HEK293 (cell line): ENCODE results near the gene ECT2L.

ENCODE experiments used
- CTCF ChIA-PET: fragments of 350-600 bp; formaldehyde crosslinking; extraction: SDS; loops from one replicate; lab custom pipeline; 2021; ENCODE audit warnings: antibody characterized with exemption; lab: Yijun Ruan, JAX
- POLR2A ChIA-PET: fragments of 300-600 bp; formaldehyde crosslinking; extraction: SDS; loops from one replicate; lab custom pipeline; 2020; ENCODE audit warnings: antibody characterized with exemption, inconsistent platforms; lab: Yijun Ruan, JAX
- H3K27ac ChIP-seq: fragments of 200-500 bp; sonication (Bioruptor generic); 2 replicates; pipeline ENCODE4 v1.5.1; 2014; ENCODE audit warnings: low read depth, low read length, control low read depth, inconsistent platforms; ENCODE audit errors: extremely low read depth
- H3K36me3 ChIP-seq, 2 experiments: fragments of 200-500 bp in 1 of 2; sonication (Bioruptor generic) in 1 of 2; 1 replicate in 1 of 2; 2 replicates in 1 of 2; pipeline ENCODE4 v1.5.1; 2014 to 2017; ENCODE audit warnings: inconsistent platforms in 2 of 2, low read length in 2 of 2; ENCODE audit not compliant: control insufficient read depth in 2 of 2, insufficient read depth in 1 of 2
- H3K4me1 ChIP-seq: fragments of 200-500 bp; sonication (Bioruptor generic); 2 replicates; pipeline ENCODE4 v1.5.1; 2014; ENCODE audit warnings: mild to moderate bottlenecking, low read length, inconsistent platforms; ENCODE audit not compliant: control insufficient read depth, insufficient read depth
- H3K4me3 ChIP-seq: 2 replicates; pipeline ENCODE4 v1.5.1; 2011; ENCODE audit warnings: low read depth, mild to moderate bottlenecking, control low read depth, low read length, moderate library complexity
- H3K9me3 ChIP-seq: fragments of 200-500 bp; sonication (Bioruptor generic); 2 replicates; pipeline ENCODE4 v1.5.1; 2014; ENCODE audit warnings: low read depth, low read length, inconsistent platforms; ENCODE audit not compliant: control insufficient read depth, insufficient read depth
- ATF2 ChIP-seq: fragments of 450-650 bp; formaldehyde crosslinking; IDR thresholded peaks from 2 replicates; pipeline ENCODE4 v1.5.1; 2016; ENCODE audit warnings: missing biosample characterization, missing genetic modification characterization, low read depth
- BCL11B ChIP-seq: fragments of 450-650 bp; formaldehyde crosslinking; IDR thresholded peaks from 2 replicates; pipeline ENCODE4 v1.5.1; 2016; ENCODE audit warnings: low read depth, missing biosample characterization, missing genetic modification characterization
- ELK4 ChIP-seq: IDR thresholded peaks from 2 replicates; pipeline ENCODE4 v1.6.1; 2011; ENCODE audit warnings: mild to moderate bottlenecking, low read depth, low read length, borderline replicate concordance
- KLF8 ChIP-seq: fragments of 450-650 bp; formaldehyde crosslinking; IDR thresholded peaks from 2 replicates; pipeline ENCODE4 v1.5.1; 2016; ENCODE audit warnings: missing biosample characterization, missing genetic modification characterization
- SALL2 ChIP-seq: fragments of 450-650 bp; formaldehyde crosslinking; IDR thresholded peaks from 2 replicates; pipeline ENCODE4 v1.5.0; 2017; ENCODE audit warnings: missing biosample characterization, mild to moderate bottlenecking, missing genetic modification characterization, borderline replicate concordance
- SCRT1 ChIP-seq: fragments of 450-650 bp; formaldehyde crosslinking; IDR thresholded peaks from 2 replicates; pipeline ENCODE4 v1.5.1; 2016; ENCODE audit warnings: missing biosample characterization, missing genetic modification characterization, borderline replicate concordance
- SP2 ChIP-seq: fragments of 450-650 bp; formaldehyde crosslinking; IDR thresholded peaks from 2 replicates; pipeline ENCODE4 v1.5.1; 2016; ENCODE audit warnings: missing biosample characterization, missing genetic modification characterization
- TSHZ1 ChIP-seq: fragments of 450-650 bp; formaldehyde crosslinking; IDR thresholded peaks from 2 replicates; pipeline ENCODE4 v1.5.1; 2016; ENCODE audit warnings: missing biosample characterization, missing genetic modification characterization, borderline replicate concordance
- ZFHX2 ChIP-seq: fragments of 450-650 bp; formaldehyde crosslinking; conservative IDR thresholded peaks from 2 replicates; pipeline ENCODE4 v1.5.1; 2016; ENCODE audit warnings: missing biosample characterization, missing genetic modification characterization
- ZFP37 ChIP-seq: fragments of 450-650 bp; formaldehyde crosslinking; IDR thresholded peaks from 2 replicates; pipeline ENCODE4 v1.5.1; 2016; ENCODE audit warnings: missing biosample characterization, missing genetic modification characterization
- ZIC2 ChIP-seq: fragments of 450-650 bp; formaldehyde crosslinking; IDR thresholded peaks from 2 replicates; pipeline ENCODE4 v1.5.1; 2016; ENCODE audit warnings: missing biosample characterization, missing genetic modification characterization
- ZNF10 ChIP-seq: fragments of 450-650 bp; formaldehyde crosslinking; IDR thresholded peaks from 2 replicates; pipeline ENCODE4 v1.5.1; 2017; ENCODE audit warnings: missing biosample characterization, missing genetic modification characterization
- ZNF121 ChIP-seq: fragments of 450-650 bp; formaldehyde crosslinking; IDR thresholded peaks from 2 replicates; pipeline ENCODE4 v1.5.1; 2016; ENCODE audit warnings: missing biosample characterization, missing genetic modification characterization
- ZNF146 ChIP-seq: fragments of 450-650 bp; formaldehyde crosslinking; IDR thresholded peaks from 2 replicates; pipeline ENCODE4 v1.5.1; 2016; ENCODE audit warnings: missing biosample characterization, missing genetic modification characterization
- ZNF174 ChIP-seq: fragments of 450-650 bp; formaldehyde crosslinking; IDR thresholded peaks from 2 replicates; pipeline ENCODE4 v1.5.0; 2017; ENCODE audit warnings: missing biosample characterization, mild to moderate bottlenecking, missing genetic modification characterization
- ZNF184 ChIP-seq: fragments of 450-650 bp; IDR thresholded peaks from 2 replicates; pipeline ENCODE4 v1.5.1; 2018; ENCODE audit warnings: missing biosample characterization, mild to moderate bottlenecking, missing genetic modification characterization
- ZNF19 ChIP-seq: fragments of 450-650 bp; formaldehyde crosslinking; IDR thresholded peaks from 2 replicates; pipeline ENCODE4; 2016; ENCODE audit warnings: missing biosample characterization, missing genetic modification characterization, low read depth
- ZNF211 ChIP-seq: fragments of 450-650 bp; formaldehyde crosslinking; IDR thresholded peaks from 2 replicates; pipeline ENCODE4 v1.5.1; 2016; ENCODE audit warnings: low read depth, missing biosample characterization, missing genetic modification characterization
- ZNF239 ChIP-seq: fragments of 450-650 bp; formaldehyde crosslinking; IDR thresholded peaks from 2 replicates; pipeline ENCODE4 v1.5.1; 2016; ENCODE audit warnings: missing biosample characterization, missing genetic modification characterization
- ZNF248 ChIP-seq: fragments of 450-650 bp; formaldehyde crosslinking; IDR thresholded peaks from 2 replicates; pipeline ENCODE4 v1.5.1; 2017; ENCODE audit warnings: missing biosample characterization, missing genetic modification characterization
- ZNF48 ChIP-seq: fragments of 450-650 bp; formaldehyde crosslinking; IDR thresholded peaks from 2 replicates; pipeline ENCODE4 v1.5.1; 2016; ENCODE audit warnings: missing biosample characterization, missing genetic modification characterization
- ZNF530 ChIP-seq: fragments of 450-650 bp; formaldehyde crosslinking; IDR thresholded peaks from 2 replicates; pipeline ENCODE4 v1.5.1; 2016; ENCODE audit warnings: low read depth, missing biosample characterization, missing genetic modification characterization
- ZNF585B ChIP-seq: fragments of 450-650 bp; formaldehyde crosslinking; IDR thresholded peaks from 2 replicates; pipeline ENCODE4 v1.5.1; 2016; ENCODE audit warnings: missing biosample characterization, missing genetic modification characterization
- ZNF621 ChIP-seq: fragments of 450-650 bp; formaldehyde crosslinking; IDR thresholded peaks from 2 replicates; pipeline ENCODE4 v1.5.1; 2017; ENCODE audit warnings: missing biosample characterization, missing genetic modification characterization
- ZNF629 ChIP-seq: fragments of 450-650 bp; formaldehyde crosslinking; IDR thresholded peaks from 2 replicates; pipeline ENCODE4 v1.5.1; 2017; ENCODE audit warnings: missing biosample characterization, missing genetic modification characterization
- ZNF660 ChIP-seq: fragments of 450-650 bp; IDR thresholded peaks from 2 replicates; pipeline ENCODE4 v1.5.1; 2018; ENCODE audit warnings: missing biosample characterization, mild to moderate bottlenecking, missing genetic modification characterization
- ZNF701 ChIP-seq: fragments of 450-650 bp; formaldehyde crosslinking; IDR thresholded peaks from 2 replicates; pipeline ENCODE4 v1.5.1; 2016; ENCODE audit warnings: missing biosample characterization, missing genetic modification characterization
- ZNF747 ChIP-seq: fragments of 450-650 bp; formaldehyde crosslinking; IDR thresholded peaks from 2 replicates; pipeline ENCODE4 v1.5.1; 2016; ENCODE audit warnings: missing biosample characterization, missing genetic modification characterization
- ZSCAN18 ChIP-seq: fragments of 450-650 bp; formaldehyde crosslinking; IDR thresholded peaks from 2 replicates; pipeline ENCODE4 v1.5.1; 2016; ENCODE audit warnings: missing biosample characterization, missing genetic modification characterization
- ZXDB ChIP-seq: fragments of 450-650 bp; formaldehyde crosslinking; IDR thresholded peaks from 2 replicates; pipeline ENCODE4 v1.5.1; 2016; ENCODE audit warnings: missing biosample characterization, missing genetic modification characterization

The ECT2L gene

GRCh38 chr6:138785980-138786379 is 9.9 kb upstream of the ECT2L start:
- ChIA-PET POLR2A (no interaction called here), CTCF (interaction anchor here (0.7 kb wide), 1 partner anchor 164 kb away, joined by 4 read pairs; no protein-coding TSS in a partner anchor)
- no peaks in the 10 kb centered on the region for H3K4me1 ChIP-seq
- no peak overlapping the region for H3K27ac ChIP-seq
- H3K4me3 ChIP-seq, result no peak overlapping the region
- peaks cover 44 to 51% of the 10 kb centered on the region in 2 experiments for H3K36me3 ChIP-seq
- no peaks in the 10 kb centered on the region for H3K9me3 ChIP-seq
- TF ChIP-seq ATF2 (tag by site-specific recombination) (0 out of 2 replicates have a peak, but pooled peaks have one; percentile 54), ZNF629 (0 out of 2 replicates have a peak, but pooled peaks have one; percentile 30), ZNF174 (tag by site-specific recombination) (no peak), ZNF660 (tag by site-specific recombination) (no peak), ZNF239 (no peak), TSHZ1 (tag by site-specific recombination) (no peak), ZNF621 (tag by site-specific recombination) (no peak), ZFHX2 (tag by site-specific recombination) (no peak), ZNF211 (no peak), ZNF747 (tag by site-specific recombination) (no peak), ELK4 (no peak), ZNF10 (no peak), ZSCAN18 (tag by site-specific recombination) (no peak), BCL11B (tag by site-specific recombination) (no peak), ZNF19 (tag by site-specific recombination) (no peak)

GRCh38 chr6:138787138-138787537 is 8.7 kb upstream of the ECT2L start:
- ChIA-PET POLR2A (interaction anchor here (0.6 kb wide), 2 partner anchors 13 to 190 kb away, joined by 3 to 5 read pairs; partner anchors contain the start of gene CCDC28A), CTCF (interaction anchor here (0.8 to 1.2 kb wide), 2 partner anchors 8 to 21 kb away, joined by 3 read pairs; no protein-coding TSS in a partner anchor)
- no peak for TF ChIP-seq ZNF248
- no peak for TF ChIP-seq ZNF530 (tag by site-specific recombination)
- TF ChIP-seq BCL11B (tag by site-specific recombination), result no peak
- TF ChIP-seq ZNF184, result no peak
- no peak for TF ChIP-seq SALL2 (tag by site-specific recombination)
- TF ChIP-seq ZIC2, result no peak
- TF ChIP-seq KLF8 (tag by site-specific recombination), result no peak
- TF ChIP-seq ZNF701 (tag by site-specific recombination), result no peak
- TF ChIP-seq ZNF121 (tag by site-specific recombination), result no peak
- no peak for TF ChIP-seq ZNF146 (tag by site-specific recombination)
- TF ChIP-seq SCRT1, result no peak
- TF ChIP-seq SP2 (tag by site-specific recombination), result no peak
- no peak for TF ChIP-seq ZNF48 (tag by site-specific recombination)
- no peak for TF ChIP-seq ZXDB
- TF ChIP-seq ZNF585B (tag by site-specific recombination), result no peak
- no peak for TF ChIP-seq ZFP37

More at GRCh38 chr6:138787138-138787537, 8.7 kb upstream of the ECT2L start:
- Histone ChIP-seq H3K36me3 (peaks cover 38 to 48% of the 10 kb centered on the region in 2 experiments; a peak in 2 of 3 replicates), H3K9me3 (no peaks in the 10 kb centered on the region), H3K4me3 (no peak overlapping the region), H3K27ac (no peak overlapping the region), H3K4me1 (no peaks in the 10 kb centered on the region)
